Activated CD8-positive, alpha-beta memory T cell treated with anti-CD3 and anti-CD28 coated beads, Interleukin-2, amount 50 U/mL, for 24 hours (primary cell): ENCODE results near the gene CIAO2A.

Experiments
- DNase-seq: peaks from one replicate; pipeline ENCODE4 v3.0.0-alpha.2; 2020; ENCODE audit errors: extremely low read depth

The CIAO2A gene

GRCh38 chr15:64044300-64045100 lies 49.1 kb downstream of the CIAO2A start:
- DNase-seq: no peak

GRCh38 chr15:64038878-64039610 lies 54.6 kb downstream of the CIAO2A start:
- no peak for DNase-seq

DNA sequence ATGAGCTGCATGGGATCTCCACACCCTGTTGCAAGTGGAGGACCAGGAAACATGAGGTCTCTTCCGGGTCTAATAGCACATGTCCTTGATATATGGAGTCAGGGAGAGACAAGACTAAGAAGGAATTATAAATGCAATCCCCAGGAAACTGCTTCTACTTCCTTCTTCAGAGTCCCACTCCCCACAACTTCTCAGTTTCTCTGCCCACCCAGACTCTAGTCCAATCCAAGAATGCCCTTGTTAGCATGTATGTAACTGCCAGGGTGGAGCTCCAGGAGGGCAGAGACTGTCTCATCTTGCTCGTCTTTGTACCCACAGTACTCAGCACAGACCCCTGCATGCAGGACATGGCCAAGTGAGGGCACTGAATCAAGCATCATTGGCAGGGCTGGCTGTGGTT lies 55.7 kb downstream of the CIAO2A start:
- no peak for DNase-seq

GRCh38 chr15:64037116-64037515 lies 56.5 kb downstream of the CIAO2A start:
- DNase-seq: no peak

GRCh38 chr15:64035525-64035924 lies 58.1 kb downstream of the CIAO2A start:
- no peak for DNase-seq

DNA sequence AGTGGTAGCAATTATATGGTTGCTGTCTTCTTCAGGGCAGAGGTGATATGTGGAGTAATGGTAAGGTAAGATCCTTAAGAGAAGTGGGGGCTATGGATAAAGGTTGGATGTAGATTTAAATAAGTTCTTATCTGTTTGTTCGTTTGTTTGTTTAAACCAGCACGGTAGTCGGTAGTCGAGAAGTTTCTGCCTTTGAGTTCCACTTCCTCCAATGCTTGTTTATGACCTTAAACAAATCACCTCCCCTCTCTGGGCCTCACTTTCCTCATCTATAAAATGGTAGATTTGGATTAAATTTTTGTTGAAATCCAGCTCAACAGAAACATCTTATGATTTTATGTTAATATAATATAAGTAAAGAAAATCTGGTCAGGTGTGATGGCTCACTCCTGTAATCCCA lies 59.1 kb downstream of the CIAO2A start:
- DNase-seq: no peak

DNA sequence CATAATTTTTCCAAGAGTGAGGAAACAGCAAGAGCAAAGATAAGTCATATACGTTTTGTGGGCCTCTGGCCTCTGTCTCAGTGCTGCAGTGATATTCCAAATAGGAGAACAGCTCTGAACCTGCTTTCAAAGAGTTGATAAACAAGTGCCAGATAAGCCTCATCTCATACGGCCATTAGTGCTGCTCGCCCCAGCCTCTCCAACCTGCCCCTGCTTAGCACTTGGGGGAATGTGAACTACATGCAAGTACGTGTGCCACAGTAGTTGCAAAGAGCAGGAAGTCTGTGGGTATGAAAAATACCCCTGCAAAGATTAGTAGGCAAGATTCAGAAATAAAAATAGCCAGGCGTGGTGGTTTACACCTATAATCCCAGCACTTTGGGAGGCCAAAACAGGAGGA lies 61.3 kb downstream of the CIAO2A start:
- no peak for DNase-seq

- DNase-seq: no peak
Observed at GRCh38 chr15:64030123-64030522, 63.5 kb downstream of the CIAO2A start.

DNA sequence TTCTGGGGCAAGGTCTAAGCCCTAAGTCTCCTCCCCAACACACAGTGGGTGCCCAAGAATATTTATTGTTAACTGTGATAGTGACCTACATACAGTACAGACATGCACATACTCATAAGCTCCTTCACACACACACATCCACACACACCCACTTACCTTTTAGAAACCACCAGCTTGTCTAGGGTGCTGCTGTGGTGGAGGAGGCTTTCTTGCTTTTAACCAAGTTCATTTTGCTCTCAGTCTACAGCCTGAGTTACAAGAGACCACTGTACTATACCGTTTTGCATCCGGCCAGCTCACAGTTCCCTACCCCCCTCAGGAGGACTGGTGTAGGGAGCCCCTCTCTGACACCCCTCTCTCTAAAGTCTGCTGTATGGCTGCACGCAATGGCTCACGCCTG lies 64.0 kb downstream of the CIAO2A start:
- no peak for DNase-seq

GRCh38 chr15:64029110-64029509 lies 64.5 kb downstream of the CIAO2A start:
- DNase-seq: no peak

- no peak for DNase-seq
Observed at GRCh38 chr15:64026591-64026990, 67.0 kb downstream of the CIAO2A start.

- DNase-seq: no peak
Observed at GRCh38 chr15:64024172-64025050, 69.2 kb downstream of the CIAO2A start.

DNA sequence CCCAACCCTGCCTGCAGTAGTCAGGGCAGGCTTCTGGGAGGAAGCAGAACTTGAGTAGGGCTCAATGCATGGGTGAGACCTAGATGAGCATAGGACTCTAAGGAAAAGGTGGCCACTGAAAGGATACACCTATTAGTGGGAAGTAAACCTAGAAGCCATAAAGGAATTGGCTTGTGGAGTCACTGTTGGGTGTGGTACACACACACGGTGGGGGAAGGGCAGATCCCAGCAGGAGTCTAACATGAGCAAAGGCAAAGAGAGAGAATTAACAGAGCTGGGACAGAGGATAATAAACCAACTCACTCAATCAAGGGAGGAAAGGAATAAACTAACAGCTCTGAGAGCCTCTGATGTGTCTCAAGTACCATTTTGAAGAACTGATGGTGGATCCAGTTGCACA lies 70.4 kb downstream of the CIAO2A start:
- DNase-seq: no peak

DNA sequence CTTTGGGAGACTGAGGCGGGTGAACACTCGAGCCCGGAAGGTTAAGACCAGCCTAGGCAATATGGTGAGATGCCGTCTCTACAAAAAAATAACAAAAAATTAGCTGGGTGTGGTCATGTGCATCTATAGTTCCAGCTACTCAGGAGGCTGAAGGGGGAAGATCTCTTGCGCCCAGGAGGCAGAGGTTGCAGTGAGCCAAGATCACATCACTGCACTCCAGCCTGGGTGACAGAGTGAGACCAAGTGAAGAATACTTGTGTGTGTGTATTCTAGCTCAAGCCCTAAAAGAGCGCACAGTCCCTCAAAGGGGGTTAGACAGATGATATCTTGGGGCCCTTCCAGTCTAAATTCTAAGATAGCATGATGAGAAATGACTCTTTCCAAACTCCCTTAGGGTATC lies 71.1 kb downstream of the CIAO2A start:
- no peak for DNase-seq
